DOHH2 (cell line): ENCODE results near the gene SORL1.

ENCODE experiments used
- CTCF ChIP-seq: fragments of 200-600 bp; sonication (generic); IDR thresholded peaks from one replicate; pipeline ENCODE4 v1.5.1; 2014; ENCODE audit warnings: antibody characterized with exemption, mild to moderate bottlenecking, low read depth, low read length; ENCODE audit not compliant: poor library complexity, severe bottlenecking
- EZH2phosphoT487 ChIP-seq: fragments of 200-600 bp; sonication (generic); IDR thresholded peaks from 2 replicates; pipeline ENCODE4 v1.6.1; 2017; ENCODE audit warnings: borderline replicate concordance, mild to moderate bottlenecking, antibody characterized with exemption, low read length, moderate library complexity, mixed read lengths

GRCh38 chr11:121557348-121557747 lies 105.2 kb downstream of the SORL1 start:
- TF ChIP-seq EZH2phosphoT487 (no peak), CTCF (no peak)
